H4 (cell line): Measurements from ENCODE around the gene CACNA1S. TPM values are rescaled to one million over a fixed set of nuclear protein-coding genes. Genes with fewer than 3 reads are reported as not detected.
A peak's percentile ranks its signal among the peaks of the same experiment; 100 is the strongest.

Source experiments
- DNase-seq: peaks from one replicate; pipeline ENCODE4 v3.0.0-alpha.2; 2015; ENCODE audit warnings: low spot score
- total RNA-seq: library from RNA; depleted of rRNA; stranded (reverse); fragments of >200 nt; shearing (Covaris generic); gene quantifications from 2 replicates; pipeline ENCODE4 v1.2.3, GENCODE V29; 2014

CACNA1S gene
- total RNA-seq, 1 experiment from 2014 or later: not detected

GRCh38 chr1:201140235-201140940 lies 28.2 kb upstream of the CACNA1S start:
- no peak for DNase-seq

GRCh38 chr1:201139756-201140155 lies 27.5 kb upstream of the CACNA1S start:
- no peak for DNase-seq

- no peak for DNase-seq
These were observed 27.1 kb upstream of the CACNA1S start for GRCh38 chr1:201139306-201139705.

GRCh38 chr1:201138311-201138840 lies 26.1 kb upstream of the CACNA1S start:
- no peak for DNase-seq

GRCh38 chr1:201137579-201138310 lies 25.5 kb upstream of the CACNA1S start:
- peak; percentile 74 for DNase-seq

GRCh38 chr1:201137024-201137392 lies 24.8 kb upstream of the CACNA1S start:
- no peak for DNase-seq

- no peak for DNase-seq
These were observed 24.3 kb upstream of the CACNA1S start for GRCh38 chr1:201136355-201137023.

- no peak for DNase-seq
These were observed 22.2 kb upstream of the CACNA1S start for GRCh38 chr1:201134405-201134804.

GRCh38 chr1:201131398-201131797 lies 19.2 kb upstream of the CACNA1S start:
- DNase-seq: no peak

- DNase-seq: no peak
These were observed 16.7 kb upstream of the CACNA1S start for GRCh38 chr1:201128962-201129361.

GRCh38 chr1:201128476-201128875 lies 16.2 kb upstream of the CACNA1S start:
- DNase-seq: no peak

GRCh38 chr1:201127755-201128455 lies 15.7 kb upstream of the CACNA1S start:
- peak; percentile 38 for DNase-seq

GRCh38 chr1:201126832-201127754 lies 14.9 kb upstream of the CACNA1S start, which contains the start of gene ASCL5:
Gene ASCL5, minus strand, starts transcription at chr1:201127184. Its CDS starts 11,812 bp downstream, at chr1:201115372.
- peak; percentile 52 for DNase-seq

GRCh38 chr1:201126463-201126831 lies 14.2 kb upstream of the CACNA1S start:
- DNase-seq: no peak

- no peak for DNase-seq
These were observed 13.6 kb upstream of the CACNA1S start for GRCh38 chr1:201125800-201126199.

- DNase-seq: no peak
These were observed 12.8 kb upstream of the CACNA1S start for GRCh38 chr1:201125019-201125418.

- DNase-seq: no peak
These were observed 11.6 kb upstream of the CACNA1S start for GRCh38 chr1:201123866-201124265.

GRCh38 chr1:201122321-201122957 lies 10.2 kb upstream of the CACNA1S start:
- no peak for DNase-seq

- DNase-seq: peak; percentile 42
These were observed 7.3 kb upstream of the CACNA1S start for GRCh38 chr1:201119206-201120197.
